Stimulated activated CD8-positive, alpha-beta memory T cell treated with anti-CD3 and anti-CD28 coated beads, Interleukin-7, amount 100 ng/mL, for 48 hours (primary cell): Measurements from ENCODE around the gene RELN.
"Not testable (repeated sequence)": the region's sequence is repeated elsewhere in the genome, so short reads cannot be mapped to it uniquely, and the experiment has no call there.

Experiments used
- DNase-seq, 2 donors: peaks; one replicate each; pipeline ENCODE4 v3.0.0-alpha.2; 2020; ENCODE audit warnings: low read depth in 1 of 2; ENCODE audit errors: extremely low read depth in 1 of 2

Gene RELN

GRCh38 chr7:103989200-103989784 lies at the start of gene RELN:
TSS of gene RELN (minus strand) at chr7:103989658. CDS start at chr7:103989356, 302 bp downstream.
- DNase-seq, result no peak

- DNase-seq, result no peak
Observed at GRCh38 chr7:104038136-104038535, 48.7 kb upstream of the RELN start.

GRCh38 chr7:104036889-104037288 lies 47.4 kb upstream of the RELN start:
- DNase-seq, result not testable (repeated sequence)

GRCh38 chr7:104035351-104035750 lies 45.9 kb upstream of the RELN start:
- no peak for DNase-seq

- DNase-seq, result no peak
Observed at GRCh38 chr7:104034679-104035078, 45.2 kb upstream of the RELN start.

- DNase-seq, result no peak
Observed at GRCh38 chr7:104033837-104034236, 44.4 kb upstream of the RELN start.

GRCh38 chr7:104032486-104032885 lies 43.0 kb upstream of the RELN start:
- no peak for DNase-seq

- DNase-seq, result no peak
Observed at GRCh38 chr7:104029765-104030164, 40.3 kb upstream of the RELN start.

GRCh38 chr7:104024632-104025031 lies 35.2 kb upstream of the RELN start:
- no peak for DNase-seq

- DNase-seq, result no peak
Observed at GRCh38 chr7:104023100-104023499, 33.6 kb upstream of the RELN start.

GRCh38 chr7:104018425-104018824 lies 29.0 kb upstream of the RELN start:
- DNase-seq, result no peak

- no peak for DNase-seq
Observed at GRCh38 chr7:104017001-104017400, 27.5 kb upstream of the RELN start.

GRCh38 chr7:104012835-104013234 lies 23.4 kb upstream of the RELN start:
- DNase-seq, result no peak

GRCh38 chr7:104011829-104012228 lies 22.4 kb upstream of the RELN start:
- no peak for DNase-seq

GRCh38 chr7:104010052-104010909 lies 20.8 kb upstream of the RELN start:
- DNase-seq, result no peak

- no peak for DNase-seq
Observed at GRCh38 chr7:104008107-104008506, 18.6 kb upstream of the RELN start.

- DNase-seq, result no peak
Observed at GRCh38 chr7:104007614-104008013, 18.2 kb upstream of the RELN start.

GRCh38 chr7:104005197-104005596 lies 15.7 kb upstream of the RELN start:
- DNase-seq, result no peak

GRCh38 chr7:103996639-103997038 lies 7.2 kb upstream of the RELN start:
- no peak for DNase-seq

- no peak for DNase-seq
Observed at GRCh38 chr7:103996017-103996551, 6.6 kb upstream of the RELN start.

GRCh38 chr7:103995554-103995953 lies 6.1 kb upstream of the RELN start:
- DNase-seq, result no peak

- DNase-seq, result no peak
Observed at GRCh38 chr7:103993551-103993950, 4.1 kb upstream of the RELN start.
